ENCODE results near the gene THUMPD2.
A peak's percentile ranks its signal among the peaks of the same experiment; 100 is the strongest.
"Not testable (repeated sequence)": the region's sequence is repeated elsewhere in the genome, so short reads cannot be mapped to it uniquely, and the experiment has no call there.

The THUMPD2 gene

GRCh38 chr2:39743269-39743776 is 35.7 kb downstream of the THUMPD2 start:
- no peak for DNase-seq

- no peak for DNase-seq
Observed at GRCh38 chr2:39741871-39742270, 37.2 kb downstream of the THUMPD2 start.

- DNase-seq: no peak
Observed at GRCh38 chr2:39739386-39739785, 39.7 kb downstream of the THUMPD2 start.

GRCh38 chr2:39738936-39739335 is 40.1 kb downstream of the THUMPD2 start:
- DNase-seq: no peak

GRCh38 chr2:39737661-39738060 is 41.4 kb downstream of the THUMPD2 start:
- no peak for DNase-seq

GRCh38 chr2:39736640-39737039 is 42.4 kb downstream of the THUMPD2 start:
- DNase-seq: no peak

- DNase-seq: no peak
Observed at GRCh38 chr2:39735648-39736047, 43.4 kb downstream of the THUMPD2 start.

GRCh38 chr2:39734445-39734844 is 44.6 kb downstream of the THUMPD2 start:
- no peak for DNase-seq

- DNase-seq: no peak
Observed at GRCh38 chr2:39733070-39733674, 45.9 kb downstream of the THUMPD2 start.

- peak; percentile 13 for DNase-seq
Observed at GRCh38 chr2:39732482-39732881, 46.6 kb downstream of the THUMPD2 start.

- DNase-seq: no peak
Observed at GRCh38 chr2:39731546-39731945, 47.5 kb downstream of the THUMPD2 start.

- no peak for DNase-seq
Observed at GRCh38 chr2:39730685-39731302, 48.3 kb downstream of the THUMPD2 start.

GRCh38 chr2:39730276-39730675 is 48.8 kb downstream of the THUMPD2 start:
- DNase-seq: no peak

- peak; percentile 2 for DNase-seq
Observed at GRCh38 chr2:39728941-39729351, 50.1 kb downstream of the THUMPD2 start.

- DNase-seq: not testable (repeated sequence)
Observed at GRCh38 chr2:39728085-39728484, 51.0 kb downstream of the THUMPD2 start.

- DNase-seq: no peak
Observed at GRCh38 chr2:39725401-39725800, 53.7 kb downstream of the THUMPD2 start.

- no peak for DNase-seq
Observed at GRCh38 chr2:39724828-39725144, 54.3 kb downstream of the THUMPD2 start.

- no peak for DNase-seq
Observed at GRCh38 chr2:39723946-39724827, 54.9 kb downstream of the THUMPD2 start.

GRCh38 chr2:39723497-39723896 is 55.6 kb downstream of the THUMPD2 start:
- no peak for DNase-seq

GRCh38 chr2:39720970-39721369 is 58.1 kb downstream of the THUMPD2 start:
- no peak for DNase-seq

- no peak for DNase-seq
Observed at GRCh38 chr2:39719317-39719716, 59.7 kb downstream of the THUMPD2 start.

GRCh38 chr2:39718483-39718882 is 60.6 kb downstream of the THUMPD2 start:
- DNase-seq: no peak

- no peak for DNase-seq
Observed at GRCh38 chr2:39717067-39717466, 62.0 kb downstream of the THUMPD2 start.

- DNase-seq: no peak
Observed at GRCh38 chr2:39715822-39716221, 63.2 kb downstream of the THUMPD2 start.
